Esophagus squamous epithelium (tissue), 5 donors: Measurements from ENCODE around the gene KCNJ6. TPM values are rescaled to one million over a fixed set of nuclear protein-coding genes. Genes with fewer than 3 reads are reported as not detected.
A peak's percentile ranks its signal among the peaks of the same experiment; 100 is the strongest.

Source experiments
- DNase-seq: peaks from one replicate; lab custom pipeline; 2025; lab: John Stamatoyannopoulos, UW
- H3K27ac ChIP-seq, 4 donors: fragments of 200-600 bp; sonication (generic); one replicate each; pipeline ENCODE4 v1.5.1; 2016 to 2019; ENCODE audit warnings: mild to moderate bottlenecking in 1 of 4
- H3K27me3 ChIP-seq, 4 donors: fragments of 200-600 bp; sonication (generic); 1 replicate in 3 of 4; 2 replicates in 1 of 4; pipeline versions ENCODE4 v1.5.1 to v1.6.0; 2017 to 2021; ENCODE audit warnings: antibody characterized with exemption in 1 of 4
- H3K36me3 ChIP-seq, 3 donors: fragments of 200-600 bp; sonication (generic); one replicate each; pipeline ENCODE4 v1.5.1; 2016 to 2019
- H3K4me1 ChIP-seq, 3 donors: fragments of 200-600 bp; sonication (generic); one replicate each; pipeline ENCODE4 v1.5.1; 2017 to 2019
- H3K4me3 ChIP-seq, 4 donors: fragments of 200-600 bp; sonication (generic); 1 replicate in 3 of 4; 2 replicates in 1 of 4; pipeline ENCODE4 v1.5.1; 2016 to 2019; ENCODE audit warnings: mild to moderate bottlenecking in 2 of 4, moderate library complexity in 1 of 4
- H3K9me3 ChIP-seq, 3 donors: fragments of 200-600 bp; sonication (generic); one replicate each; pipeline ENCODE4 v1.5.1; 2016 to 2019
- CTCF ChIP-seq, 6 experiments: fragments of 450-650 bp in 4 of 6; fragments of 200-600 bp in 2 of 6; sonication (generic) in 2 of 6; IDR thresholded peaks; one replicate each; pipeline ENCODE4 v1.5.1; 2016 to 2019; ENCODE audit warnings: antibody characterized with exemption in 6 of 6, mild to moderate bottlenecking in 4 of 6, moderate library complexity in 4 of 6
- POLR2A ChIP-seq, 4 donors: fragments of 450-650 bp; IDR thresholded peaks; one replicate each; pipeline ENCODE4 v1.6.1; 2017; ENCODE audit warnings: antibody characterized with exemption in 4 of 4, mild to moderate bottlenecking in 4 of 4, moderate library complexity in 3 of 4
- WGBS, 2 donors: methylation state at CpG; one replicate each; pipeline ENCODE4 v1.1.5; 2018; 5-methylcytosine and 5-hydroxymethylcytosine counted together
- intact Hi-C: fragments of 100-400 bp; cut with DNase I; formaldehyde crosslinking; loops from one replicate; pipeline ENCODE4 v1.15.0; 2022
- total RNA-seq, 4 donors: library from RNA; depleted of rRNA; stranded (reverse); fragments of >200 nt; gene quantifications; one replicate each; pipeline ENCODE4 v1.1.0, GENCODE V29; 2016
- donor health status: DM: yes; HTN: yes; CAD: no.

KCNJ6 gene, protein sequence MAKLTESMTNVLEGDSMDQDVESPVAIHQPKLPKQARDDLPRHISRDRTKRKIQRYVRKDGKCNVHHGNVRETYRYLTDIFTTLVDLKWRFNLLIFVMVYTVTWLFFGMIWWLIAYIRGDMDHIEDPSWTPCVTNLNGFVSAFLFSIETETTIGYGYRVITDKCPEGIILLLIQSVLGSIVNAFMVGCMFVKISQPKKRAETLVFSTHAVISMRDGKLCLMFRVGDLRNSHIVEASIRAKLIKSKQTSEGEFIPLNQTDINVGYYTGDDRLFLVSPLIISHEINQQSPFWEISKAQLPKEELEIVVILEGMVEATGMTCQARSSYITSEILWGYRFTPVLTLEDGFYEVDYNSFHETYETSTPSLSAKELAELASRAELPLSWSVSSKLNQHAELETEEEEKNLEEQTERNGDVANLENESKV
- not detected for total RNA-seq

DNA sequence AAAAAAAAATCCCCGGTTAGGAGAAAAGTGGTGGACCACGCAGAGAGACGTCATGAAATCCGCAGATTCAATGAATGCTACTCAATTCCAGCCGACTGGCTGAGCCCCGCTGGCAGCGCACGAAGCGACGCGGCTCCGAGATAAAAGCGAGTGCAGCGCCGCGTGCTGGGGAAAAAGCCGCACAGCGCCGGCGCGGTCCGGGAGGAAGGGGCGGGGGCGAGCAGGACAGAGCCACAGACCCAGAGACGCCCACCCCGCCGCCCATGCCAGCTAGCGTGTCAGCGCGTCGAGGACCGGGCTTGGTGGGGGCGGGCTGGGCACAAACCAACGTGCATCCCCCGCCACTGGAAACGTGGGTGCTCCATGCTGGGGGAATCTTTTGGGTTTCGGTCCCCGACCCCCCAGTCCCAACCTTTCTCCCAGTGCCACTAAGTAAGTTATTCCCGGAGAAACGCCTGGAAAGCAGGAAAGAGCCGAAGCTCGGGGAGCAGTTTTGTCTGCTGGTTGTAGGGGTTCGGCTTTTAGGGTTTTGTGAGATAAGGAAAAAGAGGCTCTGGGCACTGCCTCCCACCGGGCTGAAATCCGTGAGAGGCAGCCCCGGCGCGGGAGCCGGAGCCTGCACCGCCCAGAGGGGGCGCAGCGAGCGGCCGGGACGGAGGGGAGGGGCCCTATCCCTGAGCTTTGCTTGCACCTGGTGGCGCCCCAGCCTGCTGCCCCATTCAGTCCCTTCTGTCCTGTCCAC, at the start of gene KCNJ6:
KCNJ6 (minus strand) TSS at position 148 of the 742 bp plus-strand sequence. CDS start 75,775 bp downstream, outside the sequence.
- no peak for DNase-seq
- H3K27me3 ChIP-seq = peaks cover 4 to 98% (median 26%) of the 10 kb centered on the region in 4 donors
- no peaks in the 10 kb centered on the region for H3K36me3 ChIP-seq
- H3K27ac ChIP-seq = no peak within 1 kb of the TSS
- 2 to 5% methylated on average over 24 to 29 of the region's 56 CpGs for WGBS, 2 donors
- H3K4me3 ChIP-seq = peak within 1 kb of the TSS in 3 of 4 donors; percentile 5 to 49 (median 33)
- intact Hi-C loops = loop anchor here (10.0 kb wide), 1 partner anchor 202 kb away; no protein-coding TSS in a partner anchor
- no peaks in the 10 kb centered on the region for H3K9me3 ChIP-seq
- TF ChIP-seq POLR2A (IDR thresholded peaks at IDR 0.05) (no peak), CTCF (IDR thresholded peaks at IDR 0.05) (peak in 5 of 6 experiments; percentile 11 to 62 (median 42))
- H3K4me1 ChIP-seq = peaks cover 9 to 18% (median 14%) of the 10 kb centered on the region in 3 donors

GRCh38 chr21:37965088-37965805, 49.0 kb upstream of the KCNJ6 start:
- no peak overlapping the region for H3K27ac ChIP-seq
- peaks cover 0 to 11% (median 0%) of the 10 kb centered on the region in 4 donors for H3K27me3 ChIP-seq
- 63% methylated on average over 7 of the region's 11 CpGs; no CpG with 5 or more reads in 1 of the 2 donors for WGBS, 2 donors
- no peaks in the 10 kb centered on the region for H3K4me1 ChIP-seq
- intact Hi-C loops = no loop called here
- H3K4me3 ChIP-seq = no peak overlapping the region
- no peaks in the 10 kb centered on the region for H3K9me3 ChIP-seq
- TF ChIP-seq CTCF (IDR thresholded peaks at IDR 0.05) = no peak
- DNase-seq = no peak
- H3K36me3 ChIP-seq = no peaks in the 10 kb centered on the region

- Histone ChIP-seq H3K9me3 (no peaks in the 10 kb centered on the region), H3K4me1 (no peaks in the 10 kb centered on the region), H3K27ac (no peak overlapping the region), H3K36me3 (no peaks in the 10 kb centered on the region), H3K4me3 (no peak overlapping the region), H3K27me3 (peaks cover 0 to 50% (median 0%) of the 10 kb centered on the region in 4 donors)
- no peak for DNase-seq
- intact Hi-C loops = no loop called here
- 65 to 73% methylated on average over 3 of the region's 3 CpGs for WGBS, 2 donors
- TF ChIP-seq POLR2A (IDR thresholded peaks at IDR 0.05) = no peak
- no peak for TF ChIP-seq CTCF (IDR thresholded peaks at IDR 0.05)
These were observed 42.3 kb upstream of the KCNJ6 start for GRCh38 chr21:37958537-37958936.

GRCh38 chr21:37956772-37957171, 40.5 kb upstream of the KCNJ6 start:
- H3K9me3 ChIP-seq = no peaks in the 10 kb centered on the region
- peaks cover 0 to 60% (median 0%) of the 10 kb centered on the region in 4 donors for H3K27me3 ChIP-seq
- whole genome bisulfite sequencing, 2 donors = 57 to 60% methylated on average over 9 of the region's 9 CpGs
- TF ChIP-seq POLR2A (IDR thresholded peaks at IDR 0.05) (no peak), CTCF (IDR thresholded peaks at IDR 0.05) (no peak)
- no peak for DNase-seq
- no peak overlapping the region for H3K27ac ChIP-seq
- H3K4me3 ChIP-seq = no peak overlapping the region
- intact Hi-C loops = no loop called here
- no peaks in the 10 kb centered on the region for H3K4me1 ChIP-seq
- H3K36me3 ChIP-seq = no peaks in the 10 kb centered on the region
